Dendritic cell treated with granulocyte-macrophage colony-stimulating factor and Interleukin-4, amounts not matched to agents 40 ng/mL and 50 ng/mL, for 4 days (primary cell): ENCODE data around the gene ATG14.

Experiments
- H3K27ac Mint-ChIP-seq: one replicate; pipeline ENCODE4 v1.8.0; 2022; ENCODE audit warnings: mild to moderate bottlenecking, mixed read lengths
- H3K27me3 Mint-ChIP-seq: one replicate; pipeline ENCODE4 v1.8.0; 2022; ENCODE audit warnings: mild to moderate bottlenecking, mixed read lengths
- H3K36me3 Mint-ChIP-seq: one replicate; pipeline ENCODE4 v1.8.0; 2022; ENCODE audit warnings: low read depth, mixed read lengths
- H3K4me1 Mint-ChIP-seq: one replicate; pipeline ENCODE4 v1.8.0; 2022; ENCODE audit warnings: low read depth, mixed read lengths
- H3K4me3 Mint-ChIP-seq: one replicate; pipeline ENCODE4 v1.8.0; 2022; ENCODE audit warnings: mild to moderate bottlenecking, moderate library complexity, mixed read lengths
- H3K9me3 Mint-ChIP-seq: one replicate; pipeline ENCODE4 v1.8.0; 2022; ENCODE audit warnings: mixed read lengths
- intact Hi-C: fragments of 100-400 bp; cut with micrococcal nuclease; formaldehyde crosslinking; loops from one replicate; pipeline ENCODE4 v1.15.0; 2022

The ATG14 gene

GRCh38 chr14:55317542-55318306, 93.9 kb downstream of the ATG14 start:
- intact Hi-C loops = no loop called here
- Mint-ChIP-seq H3K27ac (no peak overlapping the region), H3K4me1 (no peaks in the 10 kb centered on the region), H3K9me3 (peaks cover 9% of the 10 kb centered on the region), H3K27me3 (no peaks in the 10 kb centered on the region), H3K36me3 (peaks cover 55% of the 10 kb centered on the region), H3K4me3 (no peak overlapping the region)

- no peak overlapping the region for H3K27ac Mint-ChIP-seq
- peaks cover 67% of the 10 kb centered on the region for H3K36me3 Mint-ChIP-seq
- H3K27me3 Mint-ChIP-seq = no peaks in the 10 kb centered on the region
- no peaks in the 10 kb centered on the region for H3K4me1 Mint-ChIP-seq
- peaks cover 18% of the 10 kb centered on the region for H3K9me3 Mint-ChIP-seq
- intact Hi-C loops = no loop called here
- no peak overlapping the region for H3K4me3 Mint-ChIP-seq
Observed at GRCh38 chr14:55316564-55316963, 95.1 kb downstream of the ATG14 start.
